ENCODE data around the gene VAV2. TPM values are rescaled to one million over a fixed set of nuclear protein-coding genes. Genes with fewer than 3 reads are reported as not detected.

The VAV2 gene
- total RNA-seq, 1 donor from 2014 or later: 12.7 TPM

DNA sequence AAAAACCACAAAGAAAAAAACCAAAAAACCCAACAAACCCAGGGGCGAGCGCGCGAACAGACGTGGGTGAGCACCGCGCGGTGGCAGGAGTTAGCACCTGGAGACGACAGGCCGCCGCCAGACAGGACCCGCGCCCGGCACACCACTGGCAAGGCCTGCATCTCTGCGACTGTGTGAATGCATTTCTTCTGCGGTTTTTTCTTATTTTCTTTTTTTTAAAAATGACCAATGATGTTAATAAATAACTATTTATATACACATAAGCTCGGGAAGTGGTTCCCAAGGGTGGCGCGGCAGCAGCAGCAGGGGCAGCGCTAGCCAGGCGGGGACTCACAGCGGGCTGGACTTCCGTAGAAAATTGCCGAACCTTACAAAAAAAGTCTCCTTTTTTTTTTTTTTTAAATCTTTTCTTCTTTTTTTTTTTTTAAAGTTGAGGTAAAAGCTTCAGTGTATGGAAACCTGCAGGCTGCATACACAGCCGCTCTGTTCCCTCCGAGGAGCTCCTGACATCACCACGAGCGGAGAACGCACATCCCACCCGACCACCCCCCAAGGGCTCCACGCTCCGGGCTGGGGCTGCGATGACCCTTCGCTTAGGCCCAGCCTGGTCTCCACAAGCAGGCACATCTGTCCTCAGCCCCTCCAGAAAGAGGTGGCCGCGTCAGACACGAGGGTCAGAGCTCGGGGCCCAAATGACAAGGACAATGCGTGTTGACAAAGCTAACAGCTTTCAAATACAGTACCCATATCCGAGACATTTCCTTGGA lies 40.5 kb upstream of the VAV2 start:
- H3K4me3 ChIP-seq: no peak overlapping the region
- DNase-seq (ENCODE audit: low spot score in 2 of 2): no peak

DNA sequence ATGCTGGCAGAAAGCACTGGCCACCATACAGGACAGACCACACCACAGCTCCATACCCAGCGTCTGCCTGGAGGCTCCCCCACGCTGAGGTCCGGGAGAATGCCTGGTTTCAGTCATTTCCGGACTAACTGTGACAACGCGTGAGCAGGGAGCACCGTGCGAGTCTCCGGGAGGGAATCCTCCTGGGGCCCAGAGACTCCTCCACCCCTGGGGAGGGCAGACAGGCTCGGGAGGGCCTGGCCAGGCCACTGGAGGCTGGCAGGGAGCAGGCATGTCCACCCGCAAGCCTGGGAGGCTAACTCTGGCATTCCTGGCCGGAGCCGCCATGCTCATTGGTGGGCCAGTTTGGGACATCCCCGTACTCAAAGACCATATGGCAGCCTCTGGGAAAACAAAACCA lies 39.7 kb upstream of the VAV2 start:
- intact Hi-C loops (cut with DNase I): no loop called here
- H3K36me3 ChIP-seq: peaks cover 63 to 76% of the 10 kb centered on the region in 2 donors
- H3K27ac ChIP-seq: no peak overlapping the region
- TF ChIP-seq, protein P1, sequence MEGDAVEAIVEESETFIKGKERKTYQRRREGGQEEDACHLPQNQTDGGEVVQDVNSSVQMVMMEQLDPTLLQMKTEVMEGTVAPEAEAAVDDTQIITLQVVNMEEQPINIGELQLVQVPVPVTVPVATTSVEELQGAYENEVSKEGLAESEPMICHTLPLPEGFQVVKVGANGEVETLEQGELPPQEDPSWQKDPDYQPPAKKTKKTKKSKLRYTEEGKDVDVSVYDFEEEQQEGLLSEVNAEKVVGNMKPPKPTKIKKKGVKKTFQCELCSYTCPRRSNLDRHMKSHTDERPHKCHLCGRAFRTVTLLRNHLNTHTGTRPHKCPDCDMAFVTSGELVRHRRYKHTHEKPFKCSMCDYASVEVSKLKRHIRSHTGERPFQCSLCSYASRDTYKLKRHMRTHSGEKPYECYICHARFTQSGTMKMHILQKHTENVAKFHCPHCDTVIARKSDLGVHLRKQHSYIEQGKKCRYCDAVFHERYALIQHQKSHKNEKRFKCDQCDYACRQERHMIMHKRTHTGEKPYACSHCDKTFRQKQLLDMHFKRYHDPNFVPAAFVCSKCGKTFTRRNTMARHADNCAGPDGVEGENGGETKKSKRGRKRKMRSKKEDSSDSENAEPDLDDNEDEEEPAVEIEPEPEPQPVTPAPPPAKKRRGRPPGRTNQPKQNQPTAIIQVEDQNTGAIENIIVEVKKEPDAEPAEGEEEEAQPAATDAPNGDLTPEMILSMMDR (IDR thresholded peaks at IDR 0.05): no peak
- H3K4me3 ChIP-seq: no peak overlapping the region
- H3K27me3 ChIP-seq: no peaks in the 10 kb centered on the region
- no peaks in the 10 kb centered on the region for H3K4me1 ChIP-seq
- H3K9me3 ChIP-seq: no peaks in the 10 kb centered on the region
- DNase-seq (ENCODE audit: low spot score in 2 of 2): no peak

More for the DNA sequence above, 40.5 kb upstream of the VAV2 start:
- intact Hi-C loops (cut with DNase I): no loop called here
- TF ChIP-seq, protein P1 (IDR thresholded peaks at IDR 0.05): no peak
- H3K36me3 ChIP-seq: peaks cover 70 to 84% of the 10 kb centered on the region in 2 donors
- H3K9me3 ChIP-seq: peaks cover 0 to 4% of the 10 kb centered on the region in 2 donors
- no peaks in the 10 kb centered on the region for H3K27me3 ChIP-seq
- H3K27ac ChIP-seq: no peak overlapping the region
- H3K4me1 ChIP-seq: no peaks in the 10 kb centered on the region

DNA sequence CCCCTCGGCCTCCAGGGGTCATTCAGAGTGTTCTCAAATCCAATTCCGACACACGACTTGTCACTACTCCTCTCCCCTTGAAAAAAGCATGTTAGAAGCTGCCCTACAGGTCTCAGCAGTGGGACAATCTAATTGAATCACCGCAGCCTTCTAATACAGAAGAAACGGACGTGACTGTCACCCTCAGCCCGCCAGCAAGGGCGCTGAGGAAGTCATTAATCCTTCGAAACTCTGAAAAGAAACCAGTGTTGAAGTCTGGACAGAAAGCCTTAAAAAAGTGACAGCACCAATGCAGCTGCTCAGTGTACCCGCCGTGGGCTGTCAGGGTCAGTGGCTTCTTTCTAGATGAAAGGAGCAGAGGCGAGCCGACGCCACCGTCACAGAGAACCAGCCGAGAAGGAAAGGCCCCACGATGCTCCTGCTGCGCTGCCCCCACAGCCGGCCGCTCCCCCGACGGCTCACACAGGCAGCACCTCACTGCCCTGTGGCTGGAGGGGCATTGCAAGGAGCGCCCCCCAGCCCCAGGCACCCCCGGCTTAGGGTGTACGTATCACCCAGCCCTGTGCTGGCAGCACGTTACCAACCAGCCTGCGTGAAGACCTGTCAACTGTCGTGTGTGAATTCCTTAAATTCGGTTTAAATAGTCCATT lies 38.8 kb upstream of the VAV2 start:
- no peaks in the 10 kb centered on the region for H3K9me3 ChIP-seq
- DNase-seq (ENCODE audit: low spot score in 2 of 2): no peak
- no peaks in the 10 kb centered on the region for H3K27me3 ChIP-seq
- TF ChIP-seq, protein P1 (IDR thresholded peaks at IDR 0.05): no peak
- no peak overlapping the region for H3K27ac ChIP-seq
- H3K36me3 ChIP-seq: peaks cover 57 to 68% of the 10 kb centered on the region in 2 donors
- no peak overlapping the region for H3K4me3 ChIP-seq
- intact Hi-C loops (cut with DNase I): no loop called here
- H3K4me1 ChIP-seq: peaks cover 0 to 3% of the 10 kb centered on the region in 2 donors

DNA sequence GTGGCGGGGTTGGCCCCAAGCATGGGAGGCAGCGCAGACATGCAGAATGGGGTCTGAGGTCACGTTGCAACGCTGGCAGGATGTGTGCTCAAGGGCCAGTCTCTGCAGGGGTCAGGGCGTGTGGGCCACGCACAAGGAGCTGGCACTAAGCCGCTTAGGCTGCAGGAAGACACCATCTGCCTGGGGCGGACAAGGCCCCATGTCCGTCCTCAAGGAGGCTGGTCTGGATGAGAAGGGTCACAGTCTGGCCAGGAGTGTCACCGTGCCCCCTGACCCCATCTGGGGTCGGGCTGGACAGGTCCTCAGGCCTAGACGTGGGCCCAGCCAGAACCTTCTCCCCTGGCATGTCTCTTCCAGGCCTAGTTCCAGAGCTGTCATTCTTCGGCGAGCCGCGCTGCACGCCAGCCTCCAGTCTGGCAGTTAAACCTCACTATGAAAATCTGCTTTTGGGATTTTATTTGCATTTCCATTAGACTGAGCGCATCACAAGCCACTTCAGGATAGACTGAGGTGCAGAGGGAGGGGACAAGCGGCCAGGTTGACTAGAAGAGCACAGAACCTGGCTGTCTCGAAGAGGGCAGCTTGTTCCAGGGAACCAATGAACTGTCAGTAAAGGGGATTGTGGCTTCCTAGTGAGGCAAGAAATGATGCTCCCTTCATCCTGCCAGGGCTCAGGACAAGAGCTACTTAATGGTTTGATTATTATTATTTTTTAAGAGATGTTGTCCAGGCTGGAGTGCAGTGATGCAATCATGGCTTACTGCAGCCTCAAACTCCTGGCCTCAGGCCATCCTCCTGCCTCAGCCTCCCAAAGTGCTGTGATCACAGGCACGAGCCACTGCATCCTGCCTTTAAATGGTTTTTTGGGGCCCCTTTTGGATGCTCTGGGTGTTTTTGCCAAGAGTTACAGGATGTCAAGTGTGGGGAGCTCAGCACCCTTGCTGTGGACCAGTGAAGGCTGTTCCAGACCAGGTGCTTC lies 37.4 kb upstream of the VAV2 start:
- Histone ChIP-seq H3K4me3 (no peak overlapping the region), H3K27me3 (no peaks in the 10 kb centered on the region), H3K4me1 (peaks cover 0 to 3% of the 10 kb centered on the region in 2 donors), H3K27ac (no peak overlapping the region), H3K9me3 (no peaks in the 10 kb centered on the region), H3K36me3 (peaks cover 43 to 54% of the 10 kb centered on the region in 2 donors)
- no peak for DNase-seq (ENCODE audit: low spot score in 2 of 2)
- intact Hi-C loops (cut with DNase I): loop anchor here (5.0 to 10.0 kb wide), 3 partner anchors 298 to 1085 kb away; partner anchors contain the start of genes RXRA, STKLD1, SURF4 and TSC1
- TF ChIP-seq, protein P1 (IDR thresholded peaks at IDR 0.05): no peak

DNA sequence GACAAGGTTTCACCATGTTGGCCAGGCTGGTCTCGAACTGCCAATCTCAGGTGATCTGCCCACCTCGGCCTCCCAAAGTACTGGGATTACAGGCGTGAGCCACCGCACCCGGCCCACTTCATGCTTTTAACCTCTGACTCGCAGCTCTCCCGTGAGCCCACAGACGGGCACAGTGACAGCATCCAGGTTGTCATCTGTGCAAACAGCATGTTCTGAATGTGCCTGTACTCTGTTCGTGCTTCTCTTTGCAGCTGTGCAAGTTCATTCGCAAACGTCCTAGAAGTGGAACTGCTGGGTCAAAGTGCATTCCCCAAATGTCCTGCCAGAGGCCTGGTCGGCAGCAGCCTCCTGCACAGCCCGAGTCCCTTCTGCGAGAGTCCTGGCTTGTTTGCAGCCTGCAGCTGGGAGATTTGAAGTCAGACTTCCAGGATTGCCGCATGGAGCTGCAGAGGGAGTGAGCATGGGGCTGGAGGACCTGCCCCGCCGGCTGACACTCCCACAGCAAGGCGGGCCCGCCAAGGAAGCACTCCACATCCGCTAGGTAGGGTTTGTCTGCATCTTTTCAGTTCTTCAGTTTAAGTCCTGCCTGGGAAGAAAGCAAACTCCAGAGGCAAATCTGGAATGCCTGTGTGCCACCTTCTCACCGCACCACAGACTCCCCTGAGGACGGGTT lies 36.6 kb upstream of the VAV2 start:
- H3K4me3 ChIP-seq: no peak overlapping the region
- TF ChIP-seq, protein P1 (IDR thresholded peaks at IDR 0.05): no peak
- H3K36me3 ChIP-seq: peaks cover 35 to 46% of the 10 kb centered on the region in 2 donors
- intact Hi-C loops (cut with DNase I): loop anchor here (5.0 to 10.0 kb wide), 3 partner anchors 299 to 1084 kb away; partner anchors contain the start of genes RXRA, STKLD1, SURF4 and TSC1
- DNase-seq (ENCODE audit: low spot score in 2 of 2): no peak
- H3K9me3 ChIP-seq: no peaks in the 10 kb centered on the region
- peaks cover 0 to 3% of the 10 kb centered on the region in 2 donors for H3K4me1 ChIP-seq
- no peaks in the 10 kb centered on the region for H3K27me3 ChIP-seq
- H3K27ac ChIP-seq: no peak overlapping the region
